ENCODE results near the gene JAM3.

DNA sequence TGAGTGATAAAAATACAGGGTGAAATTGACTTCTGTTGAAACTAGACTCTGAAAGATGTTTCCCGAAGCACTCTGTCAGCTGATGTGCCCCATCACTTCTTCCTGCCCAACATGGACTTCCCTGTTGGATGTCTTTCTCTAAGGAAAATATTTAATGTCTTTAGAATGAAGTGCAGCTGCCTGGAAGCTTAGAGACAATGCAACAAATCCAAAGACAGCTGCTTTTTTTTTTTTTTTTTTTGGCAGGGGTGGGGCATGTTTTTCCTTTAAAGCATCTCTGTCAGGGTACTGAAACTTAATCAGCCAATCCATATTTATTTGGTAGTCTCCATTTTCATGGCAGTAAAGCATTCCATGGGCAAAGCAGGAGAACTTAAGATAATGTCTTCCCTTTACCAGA is 5.9 kb downstream of the JAM3 start:
- TF ChIP-seq TARDBP (IDR thresholded peaks at IDR 0.05) (no peak), BHLHE40 (IDR thresholded peaks at IDR 0.05; ENCODE audit: borderline replicate concordance) (no peak), FOXA1 (IDR thresholded peaks at IDR 0.05) (no peak), FOXM1 (IDR thresholded peaks at IDR 0.05; ENCODE audit: borderline replicate concordance) (no peak)
